ENCODE results near the gene HS3ST5. TPM values are rescaled to one million over a fixed set of nuclear protein-coding genes. Genes with fewer than 3 reads are reported as not detected.

The HS3ST5 gene
- total RNA-seq, 4 donors from 2014 or later: not detected

DNA sequence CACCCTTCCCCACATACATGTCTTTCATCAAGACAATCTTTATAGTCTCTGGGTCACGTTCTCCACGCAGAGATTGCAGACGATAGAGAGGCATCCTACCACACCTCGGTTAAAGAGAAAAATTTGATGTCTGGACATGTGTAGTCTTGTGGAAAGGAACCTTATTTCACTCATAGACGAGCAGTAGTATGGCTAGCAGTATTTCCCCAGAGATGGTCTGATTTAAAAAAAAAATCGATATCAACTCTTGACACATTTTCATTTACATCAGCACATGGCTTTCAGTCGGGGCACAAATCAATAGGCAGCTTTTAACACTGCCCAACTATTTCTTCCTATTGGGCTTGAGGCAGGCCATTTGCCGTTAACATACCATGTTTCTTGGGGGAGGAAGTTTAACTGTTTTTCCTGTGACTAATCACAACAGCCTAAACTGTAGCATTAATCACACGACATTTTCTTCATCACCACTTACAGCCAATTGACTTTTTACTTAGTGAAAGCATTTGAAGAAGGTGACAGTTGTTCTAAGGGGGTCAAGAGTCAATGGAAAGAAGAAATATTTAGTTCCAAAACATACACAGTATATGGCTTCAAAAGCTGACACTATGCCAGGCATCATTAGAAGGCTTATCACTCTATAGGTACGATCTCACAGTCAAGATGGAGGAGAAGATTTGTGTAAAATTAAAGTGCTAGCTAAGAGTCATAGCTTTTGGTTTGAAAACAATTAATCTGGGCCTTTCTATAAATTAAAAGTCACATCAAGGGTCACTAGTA is 242.4 kb downstream of the HS3ST5 start:
- no peaks in the 10 kb centered on the region for H3K36me3 ChIP-seq
- WGBS, 2 donors: 77 to 85% methylated on average over 10 of the region's 10 CpGs
- H3K9me3 ChIP-seq: no peaks in the 10 kb centered on the region
- DNase-seq: no peak
- TF ChIP-seq CTCF (IDR thresholded peaks at IDR 0.05): no peak
- no peak for TF ChIP-seq POLR2A (IDR thresholded peaks at IDR 0.05)
- H3K27ac ChIP-seq: no peak overlapping the region
- no peaks in the 10 kb centered on the region for H3K4me1 ChIP-seq
- H3K27me3 ChIP-seq: no peaks in the 10 kb centered on the region
- no peak overlapping the region for H3K4me3 ChIP-seq (replicated peaks in 1 of 3)
- intact Hi-C loops (cut with DNase I): no loop called here

- Histone ChIP-seq H3K4me3 (replicated peaks in 1 of 3) (no peak overlapping the region), H3K36me3 (no peaks in the 10 kb centered on the region), H3K27me3 (no peaks in the 10 kb centered on the region), H3K4me1 (no peaks in the 10 kb centered on the region), H3K27ac (no peak overlapping the region), H3K9me3 (no peaks in the 10 kb centered on the region)
- intact Hi-C loops (cut with DNase I): no loop called here
- no peak for DNase-seq
- 0 to 2% methylated on average over 2 of the region's 2 CpGs for WGBS, 2 donors
- TF ChIP-seq POLR2A (IDR thresholded peaks at IDR 0.05) (no peak), CTCF (IDR thresholded peaks at IDR 0.05) (peak in 5 of 6 experiments; percentile 23 to 83 (median 54))
Measured at GRCh38 chr6:114096561-114097172, 246.2 kb downstream of the HS3ST5 start.

DNA sequence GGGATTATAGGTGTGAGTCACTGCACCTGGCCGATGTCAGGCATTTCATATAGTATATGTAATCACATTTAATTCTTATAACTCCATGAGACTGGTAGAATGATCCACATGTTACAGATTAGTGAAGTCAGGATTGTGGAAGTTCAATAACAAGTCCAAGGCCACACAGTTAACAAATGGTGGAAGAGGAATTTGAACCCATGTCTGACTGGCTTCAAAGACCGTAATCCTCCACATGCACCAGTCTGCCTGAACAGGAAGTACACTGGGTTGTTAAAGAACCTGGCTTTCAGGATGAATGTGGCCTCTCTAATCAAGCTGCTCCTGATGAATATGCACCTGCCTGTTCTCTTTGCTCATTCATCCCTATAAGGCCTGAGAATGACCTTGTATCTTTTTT is 249.9 kb downstream of the HS3ST5 start:
- Histone ChIP-seq H3K4me1 (no peaks in the 10 kb centered on the region), H3K27ac (no peak overlapping the region), H3K9me3 (no peaks in the 10 kb centered on the region), H3K36me3 (no peaks in the 10 kb centered on the region), H3K27me3 (no peaks in the 10 kb centered on the region), H3K4me3 (replicated peaks in 1 of 3) (no peak overlapping the region)
- 88 to 100% methylated on average over 2 of the region's 2 CpGs for WGBS, 2 donors
- DNase-seq: no peak
- TF ChIP-seq CTCF (IDR thresholded peaks at IDR 0.05): no peak
- no peak for TF ChIP-seq POLR2A (IDR thresholded peaks at IDR 0.05)
- intact Hi-C loops (cut with DNase I): no loop called here

DNA sequence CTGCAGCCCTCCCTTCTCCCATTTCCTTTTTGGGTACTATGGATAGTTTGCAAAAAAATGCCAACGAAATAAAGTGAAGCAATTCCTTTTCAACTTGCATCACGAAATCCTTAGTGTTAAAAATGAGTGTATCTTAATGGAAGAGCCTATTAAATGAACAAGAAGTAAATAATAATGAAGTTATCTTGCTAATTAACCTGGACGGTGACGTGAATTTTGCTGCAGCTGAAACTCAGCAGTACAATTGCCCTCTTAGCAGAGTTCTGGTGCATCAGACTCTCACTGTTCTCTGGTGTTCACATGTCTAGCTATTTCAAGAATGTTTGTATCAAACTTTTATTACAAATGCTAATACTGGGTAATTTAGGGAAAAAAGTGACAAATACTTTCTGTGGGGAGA is 252.2 kb downstream of the HS3ST5 start:
- 57 to 60% methylated on average over 4 of the region's 4 CpGs for WGBS, 2 donors
- intact Hi-C loops (cut with DNase I): no loop called here
- H3K4me1 ChIP-seq: no peaks in the 10 kb centered on the region
- no peak for DNase-seq
- no peak overlapping the region for H3K27ac ChIP-seq
- H3K4me3 ChIP-seq (replicated peaks in 1 of 3): no peak overlapping the region
- no peaks in the 10 kb centered on the region for H3K9me3 ChIP-seq
- no peaks in the 10 kb centered on the region for H3K27me3 ChIP-seq
- no peaks in the 10 kb centered on the region for H3K36me3 ChIP-seq
- TF ChIP-seq CTCF (IDR thresholded peaks at IDR 0.05): no peak
- TF ChIP-seq POLR2A (IDR thresholded peaks at IDR 0.05): no peak

DNA sequence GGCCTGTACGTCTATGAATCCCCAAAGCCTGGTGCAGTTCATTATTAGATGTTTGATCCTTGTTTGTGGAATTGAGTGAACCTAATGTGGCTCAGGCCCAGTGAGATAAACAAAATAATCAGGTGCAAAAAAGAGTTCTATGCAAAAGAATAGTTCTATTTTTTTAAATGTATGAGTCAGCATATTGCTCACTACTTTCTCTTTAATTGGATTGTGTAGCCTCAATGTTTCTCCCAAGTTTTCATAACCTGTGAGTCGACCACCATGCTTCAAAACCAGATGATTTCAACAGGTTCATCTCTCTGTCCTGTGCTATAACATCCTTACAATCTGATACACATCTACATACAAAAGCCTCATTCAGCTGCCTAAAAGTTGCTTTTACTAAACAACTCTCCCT is 255.3 kb downstream of the HS3ST5 start:
- Histone ChIP-seq H3K9me3 (no peaks in the 10 kb centered on the region), H3K36me3 (no peaks in the 10 kb centered on the region), H3K27ac (no peak overlapping the region), H3K4me3 (replicated peaks in 1 of 3) (no peak overlapping the region), H3K4me1 (peaks cover 0 to 4% of the 10 kb centered on the region in 2 donors), H3K27me3 (no peaks in the 10 kb centered on the region)
- 88 to 94% methylated on average over 2 of the region's 2 CpGs for WGBS, 2 donors
- DNase-seq: no peak
- TF ChIP-seq POLR2A (IDR thresholded peaks at IDR 0.05) (no peak), CTCF (IDR thresholded peaks at IDR 0.05) (no peak)
- intact Hi-C loops (cut with DNase I): no loop called here

Measured in thyroid gland (tissue), 4 donors.